Midbrain (tissue), 1 donor: ENCODE measurements around the gene ULK3.
A peak's percentile ranks its signal among the peaks of the same experiment; 100 is the strongest.

Source experiments
- DNase-seq: peaks from one replicate; lab custom pipeline; 2025; lab: John Stamatoyannopoulos, UW

ULK3 gene

GRCh38 chr15:74798388-74799254 lies 44.3 kb downstream of the ULK3 start:
- no peak for DNase-seq

- DNase-seq, result no peak
Measured at GRCh38 chr15:74795966-74796625, 46.9 kb downstream of the ULK3 start.

- no peak for DNase-seq
Measured at GRCh38 chr15:74794970-74795349, 48.0 kb downstream of the ULK3 start.

GRCh38 chr15:74794248-74794969 lies 48.5 kb downstream of the ULK3 start:
- no peak for DNase-seq

GRCh38 chr15:74793135-74794028 lies 49.6 kb downstream of the ULK3 start:
- no peak for DNase-seq

GRCh38 chr15:74792227-74793016 lies 50.5 kb downstream of the ULK3 start:
- DNase-seq, result no peak

GRCh38 chr15:74791667-74792066 lies 51.3 kb downstream of the ULK3 start:
- DNase-seq, result no peak

GRCh38 chr15:74791007-74791406 lies 51.9 kb downstream of the ULK3 start:
- DNase-seq, result no peak

- peak; percentile 75 for DNase-seq
Measured at GRCh38 chr15:74790080-74790916, 52.7 kb downstream of the ULK3 start.

- DNase-seq, result no peak
Measured at GRCh38 chr15:74789741-74790079, 53.2 kb downstream of the ULK3 start.

GRCh38 chr15:74789171-74789631 lies 53.8 kb downstream of the ULK3 start:
- no peak for DNase-seq

- DNase-seq, result no peak
Measured at GRCh38 chr15:74788683-74789151, 54.2 kb downstream of the ULK3 start.

GRCh38 chr15:74788042-74788682 lies 54.8 kb downstream of the ULK3 start:
- DNase-seq, result no peak

GRCh38 chr15:74787251-74788041 lies 55.5 kb downstream of the ULK3 start:
- DNase-seq, result peak; percentile 50

- no peak for DNase-seq
Measured at GRCh38 chr15:74786551-74787165, 56.3 kb downstream of the ULK3 start.
